Measurements from ENCODE around the gene DACH1. TPM values are rescaled to one million over a fixed set of nuclear protein-coding genes. Genes with fewer than 3 reads are reported as not detected.

DACH1 gene
- total and polyA plus RNA-seq, 2 of the 8 experiments (the other 6 are each of a cell fraction or from before 2014, with no cell fraction given) = 0.12 to 0.67 TPM

DNA sequence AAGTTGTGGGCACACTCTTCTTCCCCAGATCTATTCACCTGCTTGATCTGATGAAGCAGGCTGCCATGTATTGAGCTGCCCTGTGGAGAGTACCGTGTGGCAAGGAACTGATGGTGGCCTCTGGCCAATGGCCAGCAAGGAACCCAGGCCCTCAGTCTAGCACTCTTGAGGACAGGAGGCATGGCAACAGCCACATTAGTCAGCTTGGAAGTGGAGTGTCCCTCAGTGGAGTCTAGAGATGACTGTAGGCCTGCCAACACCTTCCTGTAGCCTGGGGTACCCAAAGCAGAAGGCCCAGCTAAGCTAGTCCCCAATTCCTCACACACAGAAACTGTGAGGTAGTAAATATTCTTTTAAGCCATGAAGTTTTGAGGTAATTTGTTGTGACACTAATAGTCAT lies 412.5 kb downstream of the DACH1 start:
- no peak overlapping the region for H2AFZ ChIP-seq (ENCODE audit: low read length)
- H2BK12ac ChIP-seq (ENCODE audit: low read depth, low read length) = no peak overlapping the region
- H3K23ac ChIP-seq (ENCODE audit: insufficient read length) = no peak overlapping the region
- no peaks in the 10 kb centered on the region for H3K9me3 ChIP-seq (ENCODE audit: insufficient read depth in 2 of 2, low read depth in 1 of 2, low read length in 1 of 2)
- H3K79me1 ChIP-seq (ENCODE audit: low read depth, low read length) = no peaks in the 10 kb centered on the region
- no peaks in the 10 kb centered on the region for H3K36me3 ChIP-seq (ENCODE audit: control insufficient read depth in 2 of 4, insufficient read depth in 4 of 4, low read length in 3 of 4)
- DNase-seq (ENCODE audit: low read depth in 1 of 2, low spot score in 2 of 2) (no peak), FAIRE-seq (no peak)
- H3K23me2 ChIP-seq (ENCODE audit: low read depth, low read length) = no peaks in the 10 kb centered on the region
- 100% methylated on average over 1 of the region's 1 CpG; no CpG with 5 or more reads in 1 of the 2 experiments for WGBS, 2 experiments (ENCODE audit: extremely low coverage in 1 of 2, insufficient coverage in 1 of 2, insufficient read length in 1 of 2, insufficient replicate concordance in 2 of 2, low coverage in 1 of 2, low lambda C conversion rate in 2 of 2, missing lambda C conversion rate in 1 of 2)
- H3K27ac ChIP-seq (ENCODE audit: low read depth, low read length) = no peak overlapping the region
- POLR2A ChIA-PET (ENCODE audit: partially characterized antibody) = no interaction called here
- H3K79me2 ChIP-seq (ENCODE audit: control insufficient read depth in 1 of 2, insufficient read depth in 2 of 2, low read length in 2 of 2) = no peaks in the 10 kb centered on the region
- no peak overlapping the region for H2BK15ac ChIP-seq (ENCODE audit: low read length)
- no peak overlapping the region for H3K4ac ChIP-seq (replicated peaks; ENCODE audit: insufficient read length, low read depth, low read length)
- H4K91ac ChIP-seq (replicated peaks; ENCODE audit: insufficient read length, low read length) = no peak overlapping the region
- no peak overlapping the region for H3K18ac ChIP-seq (ENCODE audit: extremely low read depth, low read length)
- H3K27me3 ChIP-seq (replicated peaks in 1 of 4; ENCODE audit: control insufficient read depth in 3 of 4, extremely low read depth in 1 of 4, insufficient read depth in 3 of 4, low read length in 3 of 4) = no peaks in the 10 kb centered on the region
- H4K8ac ChIP-seq (ENCODE audit: extremely low read depth, insufficient read depth, low read length) = no peak overlapping the region
- H3K4me2 ChIP-seq (ENCODE audit: insufficient read depth in 1 of 2, low read depth in 2 of 2, low read length in 2 of 2) = no peak overlapping the region
- no peak overlapping the region for H3K9ac ChIP-seq (replicated peaks in 1 of 4; ENCODE audit: extremely low read depth in 1 of 4, low read depth in 3 of 4, low read length in 3 of 4)
- no peak overlapping the region for H2AK5ac ChIP-seq (ENCODE audit: low read depth, low read length)
- H2BK20ac ChIP-seq (ENCODE audit: low read length) = no peak overlapping the region
- no peak overlapping the region for H2BK120ac ChIP-seq (replicated peaks; ENCODE audit: low read depth, low read length)
- H2BK5ac ChIP-seq (ENCODE audit: low read depth, low read length) = no peak overlapping the region
- H3K14ac ChIP-seq (ENCODE audit: insufficient read length) = no peak overlapping the region
- H3K56ac ChIP-seq (replicated peaks; ENCODE audit: insufficient read length, low read depth, low read length) = no peak overlapping the region
- no peak overlapping the region for H3K4me3 ChIP-seq (ENCODE audit: extremely low read depth in 1 of 4, insufficient read depth in 2 of 4, low read depth in 3 of 4, low read length in 4 of 4)
- no peaks in the 10 kb centered on the region for H4K20me1 ChIP-seq (replicated peaks in 1 of 2; ENCODE audit: control insufficient read depth in 1 of 2, insufficient read depth in 2 of 2, low read length in 2 of 2)
- CTCF ChIA-PET (ENCODE audit: partially characterized antibody) = interaction anchor here (0.8 to 1.0 kb wide), 2 partner anchors 16 to 24 kb away, joined by 3 read pairs; no protein-coding TSS in a partner anchor
- no peaks in the 10 kb centered on the region for H3K4me1 ChIP-seq (replicated peaks in 1 of 4; ENCODE audit: control insufficient read depth in 3 of 4, insufficient read depth in 4 of 4, low read length in 3 of 4)
- H4K5ac ChIP-seq (ENCODE audit: insufficient read length, low read depth, low read length) = no peak overlapping the region
- no peak for TF ChIP-seq TEAD4 (IDR thresholded peaks at IDR 0.05; ENCODE audit: low read depth, low read length)
- TF ChIP-seq, protein P1, sequence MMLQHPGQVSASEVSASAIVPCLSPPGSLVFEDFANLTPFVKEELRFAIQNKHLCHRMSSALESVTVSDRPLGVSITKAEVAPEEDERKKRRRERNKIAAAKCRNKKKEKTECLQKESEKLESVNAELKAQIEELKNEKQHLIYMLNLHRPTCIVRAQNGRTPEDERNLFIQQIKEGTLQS (IDR thresholded peaks at IDR 0.05; ENCODE audit: insufficient read depth, low read depth, low read length) = no peak
- TF ChIP-seq NRF1 (IDR thresholded peaks at IDR 0.05; ENCODE audit: low read depth, low read length) = no peak
- no peak for TF ChIP-seq RAD21 (IDR thresholded peaks at IDR 0.05 in 1 of 2, conservative IDR thresholded peaks at IDR 0.05 in 1 of 2; ENCODE audit: low read depth in 2 of 2, low read length in 2 of 2)
- TF ChIP-seq, protein P2, sequence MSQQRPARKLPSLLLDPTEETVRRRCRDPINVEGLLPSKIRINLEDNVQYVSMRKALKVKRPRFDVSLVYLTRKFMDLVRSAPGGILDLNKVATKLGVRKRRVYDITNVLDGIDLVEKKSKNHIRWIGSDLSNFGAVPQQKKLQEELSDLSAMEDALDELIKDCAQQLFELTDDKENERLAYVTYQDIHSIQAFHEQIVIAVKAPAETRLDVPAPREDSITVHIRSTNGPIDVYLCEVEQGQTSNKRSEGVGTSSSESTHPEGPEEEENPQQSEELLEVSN (IDR thresholded peaks at IDR 0.05) = no peak
- TF ChIP-seq, protein P3, sequence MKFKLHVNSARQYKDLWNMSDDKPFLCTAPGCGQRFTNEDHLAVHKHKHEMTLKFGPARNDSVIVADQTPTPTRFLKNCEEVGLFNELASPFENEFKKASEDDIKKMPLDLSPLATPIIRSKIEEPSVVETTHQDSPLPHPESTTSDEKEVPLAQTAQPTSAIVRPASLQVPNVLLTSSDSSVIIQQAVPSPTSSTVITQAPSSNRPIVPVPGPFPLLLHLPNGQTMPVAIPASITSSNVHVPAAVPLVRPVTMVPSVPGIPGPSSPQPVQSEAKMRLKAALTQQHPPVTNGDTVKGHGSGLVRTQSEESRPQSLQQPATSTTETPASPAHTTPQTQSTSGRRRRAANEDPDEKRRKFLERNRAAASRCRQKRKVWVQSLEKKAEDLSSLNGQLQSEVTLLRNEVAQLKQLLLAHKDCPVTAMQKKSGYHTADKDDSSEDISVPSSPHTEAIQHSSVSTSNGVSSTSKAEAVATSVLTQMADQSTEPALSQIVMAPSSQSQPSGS (IDR thresholded peaks at IDR 0.05; ENCODE audit: low read length) = no peak
- TF ChIP-seq NANOG (IDR thresholded peaks at IDR 0.05; ENCODE audit: insufficient read depth, low read depth, low read length, poor library complexity, severe bottlenecking) = no peak
- no peak for TF ChIP-seq SRF (IDR thresholded peaks at IDR 0.05; ENCODE audit: low read depth, low read length)
- TF ChIP-seq POLR2A (IDR thresholded peaks at IDR 0.05; ENCODE audit: control extremely low read depth in 1 of 2, low read depth in 2 of 2, low read length in 2 of 2) = no peak
- TF ChIP-seq SIN3A (conservative IDR thresholded peaks at IDR 0.05 in 1 of 2, IDR thresholded peaks at IDR 0.05 in 1 of 2; ENCODE audit: low read depth in 1 of 2, low read length in 2 of 2) = no peak

Measured in H1 (cell line).